Peyer's patch (tissue), 4 donors: ENCODE measurements around the gene ZNF391.

Experiments used
- CTCF ChIP-seq, 6 experiments: fragments of 450-650 bp in 4 of 6; fragments of 200-600 bp in 2 of 6; sonication (generic) in 1 of 6; IDR thresholded peaks; one replicate each; pipeline ENCODE4 v1.5.1; 2017 to 2019; ENCODE audit warnings: antibody characterized with exemption in 6 of 6, mild to moderate bottlenecking in 3 of 6, moderate library complexity in 1 of 6
- POLR2A ChIP-seq, 2 donors: fragments of 450-650 bp; IDR thresholded peaks; one replicate each; pipeline ENCODE4 v1.5.1; 2017; ENCODE audit warnings: antibody characterized with exemption in 2 of 2, mild to moderate bottlenecking in 2 of 2, moderate library complexity in 2 of 2

- TF ChIP-seq CTCF (IDR thresholded peaks at IDR 0.05), result no peak
- TF ChIP-seq POLR2A (IDR thresholded peaks at IDR 0.05), result no peak
These were observed at the start of gene ZNF391 for GRCh38 chr6:27388293-27389197.
